ENCODE results near the gene PANK4.

DNA sequence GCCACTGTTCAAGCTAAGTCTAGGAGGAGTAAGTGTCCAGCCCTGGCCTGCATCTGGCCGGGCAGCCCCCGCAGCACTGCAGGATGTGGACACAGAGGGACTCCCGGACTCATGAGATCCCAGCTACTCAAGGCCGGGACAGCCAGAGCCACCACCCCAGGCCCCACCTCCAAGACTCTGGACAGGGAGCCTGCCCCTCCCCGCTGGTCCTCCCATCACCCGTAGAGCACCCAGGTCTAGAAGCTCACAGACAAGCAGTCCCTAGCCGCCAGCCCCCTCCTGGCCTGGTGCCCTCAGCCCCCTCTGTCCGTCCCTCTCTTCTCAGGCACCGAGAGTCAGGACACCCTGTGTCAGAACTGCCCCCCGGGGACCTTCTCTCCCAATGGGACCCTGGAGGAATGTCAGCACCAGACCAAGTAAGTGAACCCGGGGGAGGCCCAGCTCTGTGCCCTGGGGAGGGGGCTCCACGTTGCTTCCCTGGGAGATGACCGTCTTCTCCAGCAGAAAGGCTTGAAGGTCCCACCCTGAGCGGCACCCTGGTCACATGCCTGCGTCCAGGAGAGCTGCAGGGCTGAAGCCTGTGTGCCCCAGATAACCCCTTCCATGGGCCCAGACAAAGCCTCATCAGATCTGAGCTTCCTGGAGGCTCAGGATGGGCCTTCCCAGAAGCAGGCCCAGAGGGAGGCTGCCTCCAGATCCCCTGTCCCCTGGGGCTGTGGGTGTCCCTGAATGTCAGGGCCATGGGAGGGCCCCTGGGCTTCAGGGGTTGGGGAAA lies 34.1 kb upstream of the PANK4 start:
- TF ChIP-seq, protein P1, sequence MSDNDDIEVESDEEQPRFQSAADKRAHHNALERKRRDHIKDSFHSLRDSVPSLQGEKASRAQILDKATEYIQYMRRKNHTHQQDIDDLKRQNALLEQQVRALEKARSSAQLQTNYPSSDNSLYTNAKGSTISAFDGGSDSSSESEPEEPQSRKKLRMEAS (IDR thresholded peaks at IDR 0.05): no peak
- TF ChIP-seq ZBTB7A (IDR thresholded peaks at IDR 0.05; ENCODE audit: low read depth) (no peak), CEBPB (IDR thresholded peaks at IDR 0.05) (no peak)
